Esophagus muscularis mucosa (tissue), 4 donors: ENCODE results near the gene HHLA2.

Experiments used
- EP300 ChIP-seq: sonication (generic); formaldehyde crosslinking; IDR thresholded peaks from one replicate; pipeline ENCODE4 v1.6.1; 2017; ENCODE audit warnings: antibody characterized with exemption
- POLR2A ChIP-seq: fragments of 450-650 bp; IDR thresholded peaks from one replicate; pipeline ENCODE4 v1.6.1; 2017; ENCODE audit warnings: antibody characterized with exemption, moderate library complexity, mild to moderate bottlenecking, low read depth
- POLR2AphosphoS5 ChIP-seq, 2 donors: sonication (generic); formaldehyde crosslinking; IDR thresholded peaks; one replicate each; pipeline ENCODE4 v1.6.1; 2017; ENCODE audit warnings: antibody characterized with exemption in 2 of 2
- TF ChIP-seq, protein P1 (sequence below), 3 experiments: fragments of 200-600 bp in 2 of 3; fragments of 450-650 bp in 1 of 3; sonication (generic) in 2 of 3; IDR thresholded peaks; one replicate each; pipeline ENCODE4 v1.5.1; 2017 to 2019; ENCODE audit warnings: antibody characterized with exemption in 3 of 3, mild to moderate bottlenecking in 2 of 3, moderate library complexity in 1 of 3

DNA sequence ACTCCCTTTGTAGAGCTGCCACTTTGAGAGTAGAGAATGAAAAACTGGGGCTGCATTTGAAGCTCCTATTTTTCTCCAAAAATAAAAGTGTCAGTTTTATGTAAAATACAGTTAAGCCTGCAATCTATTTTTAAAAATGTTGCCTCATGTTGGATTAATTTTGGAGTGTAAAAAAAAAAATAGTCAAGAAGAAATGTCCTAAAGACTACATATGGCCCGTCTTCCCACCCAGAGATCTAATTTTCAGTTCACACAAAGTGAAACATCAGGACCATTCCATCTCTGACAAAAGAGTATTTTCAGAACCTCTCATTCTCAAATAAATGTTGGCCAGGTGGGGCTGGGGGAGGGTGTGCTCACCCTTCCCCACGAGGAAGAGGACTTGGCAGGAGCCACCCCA is 62.7 kb downstream of the HHLA2 start:
- TF ChIP-seq EP300 (no peak), POLR2AphosphoS5 (IDR thresholded peaks at IDR 0.05) (no peak), POLR2A (no peak)
- TF ChIP-seq, protein P1, sequence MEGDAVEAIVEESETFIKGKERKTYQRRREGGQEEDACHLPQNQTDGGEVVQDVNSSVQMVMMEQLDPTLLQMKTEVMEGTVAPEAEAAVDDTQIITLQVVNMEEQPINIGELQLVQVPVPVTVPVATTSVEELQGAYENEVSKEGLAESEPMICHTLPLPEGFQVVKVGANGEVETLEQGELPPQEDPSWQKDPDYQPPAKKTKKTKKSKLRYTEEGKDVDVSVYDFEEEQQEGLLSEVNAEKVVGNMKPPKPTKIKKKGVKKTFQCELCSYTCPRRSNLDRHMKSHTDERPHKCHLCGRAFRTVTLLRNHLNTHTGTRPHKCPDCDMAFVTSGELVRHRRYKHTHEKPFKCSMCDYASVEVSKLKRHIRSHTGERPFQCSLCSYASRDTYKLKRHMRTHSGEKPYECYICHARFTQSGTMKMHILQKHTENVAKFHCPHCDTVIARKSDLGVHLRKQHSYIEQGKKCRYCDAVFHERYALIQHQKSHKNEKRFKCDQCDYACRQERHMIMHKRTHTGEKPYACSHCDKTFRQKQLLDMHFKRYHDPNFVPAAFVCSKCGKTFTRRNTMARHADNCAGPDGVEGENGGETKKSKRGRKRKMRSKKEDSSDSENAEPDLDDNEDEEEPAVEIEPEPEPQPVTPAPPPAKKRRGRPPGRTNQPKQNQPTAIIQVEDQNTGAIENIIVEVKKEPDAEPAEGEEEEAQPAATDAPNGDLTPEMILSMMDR (IDR thresholded peaks at IDR 0.05), result no peak
